HG03442 (cell line): ENCODE data around the gene YBX2.

Experiments used
- ATAC-seq: cut with Tn5 transposase; IDR thresholded peaks from one replicate; pipeline ENCODE4 v1.9.1; 2021; ENCODE audit warnings: mild to moderate bottlenecking, moderate library complexity; ENCODE audit not compliant: unreplicated experiment

Gene YBX2

GRCh38 chr17:7323731-7324437 lies 29.4 kb upstream of the YBX2 start:
- no peak for ATAC-seq

- ATAC-seq = no peak
Measured at GRCh38 chr17:7322520-7323194, 28.2 kb upstream of the YBX2 start.

DNA sequence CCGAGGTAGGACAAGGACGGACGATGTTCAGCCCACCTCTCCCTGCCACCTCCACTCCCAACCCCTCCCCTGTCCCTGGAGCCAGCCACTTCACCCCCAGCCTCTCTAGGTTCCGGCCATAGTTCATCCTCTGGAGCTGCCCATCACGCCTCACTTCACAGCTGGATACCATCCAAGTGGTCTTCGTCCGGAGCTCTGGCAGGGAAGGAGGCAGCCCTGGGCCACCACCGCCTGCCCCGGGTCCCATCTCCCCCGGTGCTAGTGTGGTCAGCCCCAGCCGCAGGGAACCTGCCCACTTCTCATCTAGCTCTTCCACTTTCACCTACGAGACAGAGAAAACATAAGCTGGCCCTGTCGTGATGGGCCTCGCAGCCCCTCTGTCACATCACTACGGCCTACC lies 27.0 kb upstream of the YBX2 start:
- ATAC-seq = no peak

- ATAC-seq = no peak
Measured at GRCh38 chr17:7318121-7318860, 23.9 kb upstream of the YBX2 start.

DNA sequence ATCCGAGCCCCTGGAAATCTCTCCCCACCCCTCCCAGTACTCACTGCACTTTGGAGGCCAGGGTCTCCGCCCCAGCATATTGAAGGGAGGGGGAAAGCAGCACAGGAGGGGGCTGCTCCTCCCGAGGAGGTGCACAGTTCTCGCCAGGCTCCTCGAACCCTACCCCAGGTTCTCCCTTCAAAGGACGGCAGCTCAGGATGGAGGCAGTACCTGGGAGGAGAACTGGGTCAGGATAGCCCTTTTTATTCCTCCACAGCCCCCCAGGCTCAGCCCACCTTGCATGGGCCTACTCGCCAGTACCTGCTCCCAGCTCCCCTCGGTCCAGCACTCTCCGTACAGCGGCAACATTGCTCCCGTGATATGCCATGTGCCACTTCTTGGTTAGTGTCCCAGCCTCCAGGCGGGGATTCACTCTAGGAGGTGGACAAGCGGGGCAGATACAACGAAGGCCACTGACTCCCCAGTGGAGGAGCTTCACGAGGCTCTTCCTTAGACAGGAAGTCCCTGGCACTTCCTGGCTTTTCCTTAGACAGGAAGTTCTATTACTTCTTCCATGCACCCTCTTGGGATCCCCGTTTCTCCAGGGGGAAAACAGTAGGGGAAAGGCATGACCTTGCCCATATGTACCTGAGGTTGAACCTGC lies 22.8 kb upstream of the YBX2 start:
- no peak for ATAC-seq

- ATAC-seq = no peak
Measured at GRCh38 chr17:7315570-7316235, 21.3 kb upstream of the YBX2 start.

DNA sequence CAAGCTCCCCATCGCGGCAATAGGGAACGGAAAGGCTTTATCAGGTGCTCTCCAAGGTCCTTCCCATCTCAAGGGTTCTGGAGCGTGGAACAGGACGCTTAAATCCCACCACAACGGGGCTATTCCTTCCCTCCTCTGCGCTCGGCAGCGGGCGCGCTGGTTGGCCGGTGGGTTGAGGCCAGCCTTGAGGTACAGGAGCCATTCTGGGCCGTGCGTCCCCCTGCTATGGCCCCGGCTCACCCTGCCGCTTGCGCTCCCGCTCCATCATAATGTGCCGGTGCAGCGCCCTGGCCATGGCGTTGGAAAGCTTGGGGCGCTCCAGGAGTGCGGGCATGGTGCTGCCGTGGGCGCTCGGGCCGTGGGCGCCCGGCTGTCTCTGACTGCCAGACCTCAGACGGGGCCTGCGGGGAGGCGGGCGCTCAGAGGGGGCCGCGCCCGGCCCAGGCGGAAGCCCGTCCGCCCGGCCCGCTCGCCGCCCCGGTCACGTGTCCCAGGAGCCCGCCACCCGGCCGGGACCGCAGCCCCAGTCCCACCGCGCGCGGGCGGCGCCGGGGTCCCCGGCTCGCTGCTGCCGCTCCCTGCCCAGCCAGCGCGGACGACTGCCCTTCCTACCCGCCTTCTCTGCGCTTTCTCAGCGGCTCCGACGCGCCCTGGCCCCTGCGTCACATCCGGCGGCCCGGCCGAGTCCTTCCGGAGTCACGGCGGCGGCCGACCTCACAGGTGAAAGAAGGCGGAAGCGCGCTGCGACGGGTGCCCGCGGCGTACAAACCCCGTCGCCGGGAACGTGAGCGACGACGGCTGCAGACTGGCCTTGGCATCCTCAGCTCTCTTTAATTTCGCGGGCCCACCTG lies 20.5 kb upstream of the YBX2 start, which contains the start of gene GPS2:
GPS2 (minus strand) TSS at position 642 of the 851 bp plus-strand sequence; CDS start at position 334, 308 bp downstream.
- peak; percentile 73 for ATAC-seq

DNA sequence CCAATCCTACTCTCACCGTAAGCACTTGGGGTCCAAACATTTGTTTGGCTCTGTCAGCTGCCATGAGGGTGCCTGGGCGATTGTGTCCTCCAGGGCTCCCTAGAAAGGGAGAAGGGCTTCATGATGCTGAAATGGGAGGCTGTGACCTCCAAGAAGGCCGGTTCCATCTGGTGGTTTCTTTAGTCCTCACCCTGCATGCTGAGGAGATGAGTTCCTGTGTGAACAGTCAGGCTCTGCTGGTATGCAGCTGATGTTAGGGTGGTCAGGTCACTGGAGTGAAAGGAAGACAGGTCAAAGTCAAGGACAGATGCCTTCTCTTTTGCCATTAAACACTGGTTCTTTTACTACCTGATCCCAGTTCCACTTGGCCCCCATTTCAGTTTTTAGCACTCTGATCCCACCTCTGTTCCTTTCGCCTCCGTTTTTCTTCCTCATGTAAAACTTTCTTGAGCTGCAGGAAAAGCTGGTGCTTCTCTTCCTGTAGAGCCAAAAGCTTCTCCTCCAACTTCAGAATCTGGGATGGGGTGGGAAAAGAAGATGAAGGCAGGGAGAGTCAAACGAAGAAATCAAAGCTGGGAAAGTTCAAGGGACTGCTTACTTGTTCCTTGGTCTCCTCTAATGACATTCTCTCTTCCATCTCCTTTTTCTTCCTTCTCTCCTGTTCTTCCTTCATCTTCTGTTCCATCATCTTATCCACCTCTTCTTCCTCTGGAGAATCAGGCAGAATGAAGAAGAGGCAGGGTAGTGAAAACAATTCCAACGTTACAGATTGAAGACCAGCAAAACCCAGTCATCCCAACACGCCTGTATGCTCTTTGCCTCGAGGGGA lies 19.7 kb upstream of the YBX2 start:
- ATAC-seq = no peak

- no peak for ATAC-seq
Measured at GRCh38 chr17:7313088-7313889, 18.9 kb upstream of the YBX2 start.

GRCh38 chr17:7312432-7313087 lies 18.1 kb upstream of the YBX2 start:
- ATAC-seq = no peak

- ATAC-seq = no peak
Measured at GRCh38 chr17:7311110-7311705, 16.8 kb upstream of the YBX2 start.

DNA sequence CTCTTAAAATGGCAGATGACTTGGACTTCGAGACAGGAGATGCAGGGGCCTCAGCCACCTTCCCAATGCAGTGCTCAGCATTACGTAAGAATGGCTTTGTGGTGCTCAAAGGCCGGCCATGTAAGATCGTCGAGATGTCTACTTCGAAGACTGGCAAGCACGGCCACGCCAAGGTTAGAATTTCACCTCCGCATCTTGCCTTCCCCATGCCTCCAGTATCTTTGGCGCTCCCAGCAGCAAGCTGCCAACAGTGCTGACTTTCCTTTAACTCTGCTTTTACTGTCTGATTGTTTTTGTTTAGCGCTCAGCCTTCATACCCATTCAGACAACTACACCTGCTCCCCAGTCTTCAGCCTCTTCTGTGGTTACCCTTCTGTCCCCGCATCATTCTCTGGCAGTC lies 15.2 kb upstream of the YBX2 start:
- ATAC-seq = no peak

GRCh38 chr17:7308625-7309433 lies 14.4 kb upstream of the YBX2 start:
- ATAC-seq = no peak

GRCh38 chr17:7307686-7308624 lies 13.5 kb upstream of the YBX2 start:
- peak; percentile 6 for ATAC-seq

DNA sequence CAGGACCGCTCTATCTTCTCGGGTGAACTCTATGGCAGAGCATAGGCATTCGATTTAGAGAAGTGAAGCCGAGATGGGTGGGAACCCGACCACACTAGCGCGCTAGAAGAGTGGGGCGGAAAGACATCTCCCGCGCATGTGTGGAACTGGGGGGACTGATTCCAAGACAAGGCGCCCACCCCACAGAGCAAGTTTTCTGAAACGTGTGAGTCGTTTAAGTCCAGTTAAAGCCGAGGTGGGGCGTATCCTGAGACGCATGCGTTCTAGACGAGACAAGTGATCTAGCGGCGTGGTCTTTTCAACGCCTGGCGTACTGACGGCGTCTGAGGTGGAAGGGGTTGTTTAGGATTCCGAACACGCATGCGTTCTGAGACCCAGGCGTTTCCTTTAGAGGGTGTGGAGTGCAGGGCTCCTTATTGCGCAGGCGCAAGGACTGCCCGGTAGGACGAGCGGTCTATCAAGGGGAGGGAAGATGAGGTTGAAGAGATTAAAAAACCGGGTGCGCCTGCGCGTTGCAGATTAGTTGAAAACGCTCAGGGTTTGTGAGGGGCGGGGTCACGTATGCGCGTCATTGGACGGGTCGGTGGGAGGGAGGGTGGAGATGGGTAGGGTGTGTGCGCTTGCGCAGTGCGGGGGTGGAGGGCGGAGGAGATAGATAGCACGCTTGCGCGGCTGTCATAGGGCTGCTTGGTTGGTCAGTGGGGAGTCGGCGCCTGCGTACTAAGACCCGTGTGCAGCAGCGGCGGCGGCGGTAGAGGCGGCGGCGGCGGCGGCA lies 12.7 kb upstream of the YBX2 start, which contains the start of gene EIF5A:
EIF5A (plus strand) TSS at position 718 of the 775 bp plus-strand sequence. CDS start 2,008 bp downstream, outside the sequence.
- peak; percentile 69 for ATAC-seq
